Nephron progenitor cell (in vitro differentiated cells): ENCODE results near the gene RAMACL.

ENCODE experiments used
- DNase-seq: peaks from one replicate; pipeline ENCODE4 v3.0.0; 2021
- H3K27ac Mint-ChIP-seq: 2 replicates; pipeline ENCODE4 v1.8.0; 2021; ENCODE audit warnings: mild to moderate bottlenecking, moderate library complexity, mixed read lengths
- H3K27me3 Mint-ChIP-seq: 2 replicates; pipeline ENCODE4 v1.8.0; 2021; ENCODE audit warnings: mild to moderate bottlenecking, low read depth, mixed read lengths; ENCODE audit not compliant: poor library complexity
- H3K36me3 Mint-ChIP-seq: 2 replicates; pipeline ENCODE4 v1.8.0; 2021; ENCODE audit warnings: low read depth, mixed read lengths
- H3K4me1 Mint-ChIP-seq: 2 replicates; pipeline ENCODE4 v1.8.0; 2021; ENCODE audit warnings: mixed read lengths
- H3K4me3 Mint-ChIP-seq: 2 replicates; pipeline ENCODE4 v1.8.0; 2021; ENCODE audit warnings: mild to moderate bottlenecking, moderate library complexity, mixed read lengths
- H3K9me3 Mint-ChIP-seq: 2 replicates; pipeline ENCODE4 v1.8.0; 2021; ENCODE audit warnings: mild to moderate bottlenecking, moderate library complexity, mixed read lengths
- TF ChIP-seq, protein P1 (sequence below): fragments of 200-600 bp; sonication (generic); IDR thresholded peaks from 2 replicates; pipeline ENCODE4 v1.5.0; 2021; ENCODE audit warnings: antibody characterized with exemption

RAMACL gene

DNA sequence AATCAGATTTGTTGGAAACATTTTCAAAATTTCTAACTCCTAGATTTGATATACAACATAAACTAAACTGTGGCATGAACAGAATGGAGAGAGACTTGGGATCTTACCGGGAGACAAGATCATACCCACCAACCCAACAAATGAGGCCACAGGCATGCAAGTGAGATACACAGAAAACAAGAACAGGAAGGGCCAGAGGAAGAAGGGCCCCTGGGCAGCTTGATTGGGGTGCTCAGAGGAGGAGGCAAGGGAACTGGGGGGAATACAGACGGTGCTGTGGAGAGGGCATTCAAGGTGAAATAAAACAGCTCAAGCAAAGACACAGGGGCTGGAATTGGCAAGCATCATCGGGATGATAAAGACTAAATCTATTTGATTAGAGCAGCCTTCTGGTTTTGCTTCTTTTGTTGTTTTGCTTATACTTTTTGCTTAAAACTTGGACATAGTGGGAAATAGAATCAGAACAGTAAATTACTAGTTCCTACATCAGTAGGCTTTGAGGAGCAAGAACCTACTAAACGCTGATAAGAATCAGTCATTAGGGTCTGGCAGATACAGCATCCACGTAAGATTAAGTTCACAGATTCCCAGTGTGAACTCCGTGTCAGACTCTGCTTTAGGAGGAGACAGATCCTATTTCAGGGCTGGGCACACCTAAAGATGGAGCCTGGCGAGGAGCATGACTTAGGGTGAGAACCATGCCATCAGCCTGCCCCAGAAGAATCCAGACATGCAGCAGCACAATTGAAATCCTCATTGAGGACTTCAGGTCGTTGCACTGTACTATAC is 3.5 kb upstream of the RAMACL start:
- DNase-seq: no peak
- no peak overlapping the region for H3K27ac Mint-ChIP-seq
- no peaks in the 10 kb centered on the region for H3K9me3 Mint-ChIP-seq
- peaks cover 23% of the 10 kb centered on the region for H3K4me1 Mint-ChIP-seq
- TF ChIP-seq, protein P1, sequence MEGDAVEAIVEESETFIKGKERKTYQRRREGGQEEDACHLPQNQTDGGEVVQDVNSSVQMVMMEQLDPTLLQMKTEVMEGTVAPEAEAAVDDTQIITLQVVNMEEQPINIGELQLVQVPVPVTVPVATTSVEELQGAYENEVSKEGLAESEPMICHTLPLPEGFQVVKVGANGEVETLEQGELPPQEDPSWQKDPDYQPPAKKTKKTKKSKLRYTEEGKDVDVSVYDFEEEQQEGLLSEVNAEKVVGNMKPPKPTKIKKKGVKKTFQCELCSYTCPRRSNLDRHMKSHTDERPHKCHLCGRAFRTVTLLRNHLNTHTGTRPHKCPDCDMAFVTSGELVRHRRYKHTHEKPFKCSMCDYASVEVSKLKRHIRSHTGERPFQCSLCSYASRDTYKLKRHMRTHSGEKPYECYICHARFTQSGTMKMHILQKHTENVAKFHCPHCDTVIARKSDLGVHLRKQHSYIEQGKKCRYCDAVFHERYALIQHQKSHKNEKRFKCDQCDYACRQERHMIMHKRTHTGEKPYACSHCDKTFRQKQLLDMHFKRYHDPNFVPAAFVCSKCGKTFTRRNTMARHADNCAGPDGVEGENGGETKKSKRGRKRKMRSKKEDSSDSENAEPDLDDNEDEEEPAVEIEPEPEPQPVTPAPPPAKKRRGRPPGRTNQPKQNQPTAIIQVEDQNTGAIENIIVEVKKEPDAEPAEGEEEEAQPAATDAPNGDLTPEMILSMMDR: no peak
- no peak overlapping the region for H3K4me3 Mint-ChIP-seq
- no peaks in the 10 kb centered on the region for H3K36me3 Mint-ChIP-seq
- peaks cover 2% of the 10 kb centered on the region for H3K27me3 Mint-ChIP-seq

DNA sequence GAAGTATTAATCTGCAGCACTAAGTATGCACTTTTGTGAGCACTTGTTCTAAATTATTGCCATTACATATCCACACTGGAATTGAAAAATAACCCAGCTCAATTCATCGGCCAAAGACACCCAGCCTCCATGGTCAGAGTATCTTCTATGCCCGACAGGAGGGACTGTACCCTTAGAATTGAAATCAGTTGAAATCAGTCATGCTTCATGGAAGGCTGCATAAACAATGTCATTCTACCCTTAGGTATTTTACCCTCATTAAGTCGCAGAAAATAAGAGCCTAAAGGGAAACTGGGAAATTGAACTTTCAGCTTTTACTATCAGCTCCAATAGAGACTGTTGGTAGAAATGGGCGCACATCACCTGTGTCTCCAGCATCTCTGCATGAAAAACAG is 2.9 kb upstream of the RAMACL start:
- H3K4me3 Mint-ChIP-seq: no peak overlapping the region
- H3K27ac Mint-ChIP-seq: no peak overlapping the region
- H3K9me3 Mint-ChIP-seq: no peaks in the 10 kb centered on the region
- H3K4me1 Mint-ChIP-seq: peaks cover 27% of the 10 kb centered on the region
- H3K36me3 Mint-ChIP-seq: no peaks in the 10 kb centered on the region
- peaks cover 2% of the 10 kb centered on the region for H3K27me3 Mint-ChIP-seq
- no peak for DNase-seq
- TF ChIP-seq, protein P1: no peak

DNA sequence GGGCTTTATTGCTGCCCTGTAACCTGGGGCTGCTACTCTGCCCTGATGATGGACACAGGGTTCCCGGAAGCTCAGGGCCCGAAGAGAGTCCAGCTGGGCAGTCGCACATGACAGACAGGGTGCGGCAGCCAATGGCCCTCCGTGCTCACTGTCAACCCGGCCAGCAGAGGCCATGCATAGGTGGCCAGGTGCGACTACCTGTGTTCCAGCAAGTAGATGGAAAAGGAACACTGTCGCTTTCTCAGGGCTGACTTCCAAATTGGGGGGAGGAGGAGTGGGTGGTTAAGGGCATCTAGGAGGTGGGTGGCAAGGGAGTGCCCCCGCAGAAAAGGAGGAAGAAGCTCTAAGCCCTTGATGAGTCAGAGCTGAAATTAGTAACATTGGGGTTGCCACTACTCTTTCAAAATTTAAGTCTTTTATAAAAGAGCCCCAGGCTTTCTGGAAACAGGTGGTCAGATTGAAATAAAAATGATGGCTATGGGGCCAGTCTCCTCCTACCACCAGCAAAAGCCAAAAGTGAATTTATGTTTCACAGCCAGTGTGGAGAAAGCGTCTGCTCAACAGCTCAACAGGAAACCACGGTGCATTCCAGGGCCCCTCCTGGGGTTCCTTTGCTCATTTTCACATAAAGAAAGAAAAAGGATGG is 2.3 kb upstream of the RAMACL start:
- Mint-ChIP-seq H3K27ac (no peak overlapping the region), H3K4me3 (no peak overlapping the region), H3K4me1 (peaks cover 31% of the 10 kb centered on the region), H3K27me3 (peaks cover 2% of the 10 kb centered on the region), H3K9me3 (no peaks in the 10 kb centered on the region), H3K36me3 (no peaks in the 10 kb centered on the region)
- DNase-seq: no peak
- TF ChIP-seq, protein P1: no peak

DNA sequence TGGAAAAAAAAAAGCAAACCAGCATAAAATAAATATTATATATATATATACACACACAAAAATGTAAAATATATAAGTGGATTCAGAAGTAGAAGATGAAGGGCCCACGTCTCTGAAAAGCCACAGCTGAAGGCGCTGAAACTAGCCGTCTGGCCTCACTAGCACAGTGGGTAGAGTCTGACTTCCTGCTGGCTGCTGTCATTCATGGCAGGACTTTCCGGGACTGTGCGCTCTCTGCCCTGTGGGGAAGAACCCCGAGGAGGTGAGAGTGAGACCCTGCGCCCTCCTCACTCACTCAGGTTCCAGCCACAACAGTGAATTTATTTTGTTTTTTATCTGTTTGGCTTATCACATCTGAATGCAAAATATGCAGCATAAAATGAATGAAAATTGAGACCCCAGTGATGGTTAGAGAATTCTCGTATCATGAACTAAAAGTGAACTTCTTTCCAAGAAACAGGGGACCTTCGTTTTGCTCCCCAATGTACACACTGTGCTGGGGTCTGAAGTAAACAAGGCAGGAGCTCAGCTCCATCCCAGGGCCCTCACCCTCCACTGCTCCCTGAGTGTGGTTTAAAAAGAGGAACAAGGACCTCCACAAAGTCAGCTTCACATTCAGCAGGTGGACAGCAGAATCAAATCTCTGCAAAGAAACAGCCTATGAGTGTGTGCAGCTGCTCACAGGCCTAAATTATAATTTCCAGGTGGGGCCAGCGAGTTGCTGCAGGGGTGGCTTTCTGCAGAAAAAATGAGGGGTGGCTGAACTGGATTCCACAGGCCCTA is 1.3 kb upstream of the RAMACL start:
- no peaks in the 10 kb centered on the region for H3K9me3 Mint-ChIP-seq
- peaks cover 37% of the 10 kb centered on the region for H3K4me1 Mint-ChIP-seq
- H3K4me3 Mint-ChIP-seq: no peak overlapping the region
- H3K27me3 Mint-ChIP-seq: peaks cover 2% of the 10 kb centered on the region
- H3K36me3 Mint-ChIP-seq: no peaks in the 10 kb centered on the region
- no peak overlapping the region for H3K27ac Mint-ChIP-seq
- DNase-seq: no peak
- TF ChIP-seq, protein P1: no peak

DNA sequence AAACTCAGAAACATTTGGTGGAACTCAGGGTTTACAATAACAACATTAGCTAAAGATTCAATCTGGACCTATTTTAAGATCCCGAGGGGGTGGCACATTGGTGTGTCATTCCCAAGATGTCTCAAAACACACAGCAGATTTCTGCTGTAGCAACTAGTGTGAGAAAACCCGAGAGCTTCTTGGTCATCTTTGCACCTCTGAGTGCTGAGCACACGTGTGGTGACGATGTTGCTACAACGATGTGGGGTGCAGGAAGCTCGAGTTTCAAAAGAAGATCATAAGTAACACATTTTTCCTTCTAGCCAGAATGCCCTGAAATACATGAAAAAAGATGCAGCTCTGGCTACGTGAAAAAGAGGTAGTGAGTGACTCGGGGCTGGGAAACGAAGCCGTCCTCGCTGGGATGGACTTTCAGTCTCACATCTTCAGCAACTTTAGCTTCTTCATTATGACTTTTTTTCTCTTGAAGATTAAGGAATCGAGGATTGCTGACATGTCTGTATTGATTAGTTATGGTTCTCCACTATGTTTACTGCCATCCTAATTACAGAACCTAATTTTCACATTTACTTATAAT is 1.5 kb downstream of the RAMACL start:
- TF ChIP-seq, protein P1: no peak
- Mint-ChIP-seq H3K9me3 (no peaks in the 10 kb centered on the region), H3K27ac (no peak overlapping the region), H3K36me3 (no peaks in the 10 kb centered on the region), H3K27me3 (peaks cover 2% of the 10 kb centered on the region), H3K4me3 (no peak overlapping the region), H3K4me1 (peaks cover 34% of the 10 kb centered on the region)
- no peak for DNase-seq
